GM23338 (cell line): Measurements from ENCODE around the gene CAMTA1. TPM values are rescaled to one million over a fixed set of nuclear protein-coding genes. Genes with fewer than 3 reads are reported as not detected.

Experiments
- ATAC-seq: fragments of 200-7000 bp; cut with Tn5 transposase; 3 replicates; pipeline ENCODE4 v1.9.1; 2020
- DNase-seq: peaks from one replicate; pipeline ENCODE4 v3.0.0-alpha.2; 2015; ENCODE audit warnings: low spot score
- H2AFZ ChIP-seq: fragments of 200-600 bp; sonication (generic); 2 replicates; pipeline ENCODE4 v1.8.0; 2016; ENCODE audit warnings: antibody characterized with exemption, mild to moderate bottlenecking, moderate library complexity
- H3F3A ChIP-seq: fragments of 200-600 bp; sonication (generic); replicated peaks from 2 replicates; pipeline ENCODE4 v1.8.0; 2017; ENCODE audit warnings: antibody characterized with exemption, mixed run types, low read depth
- H3K27ac ChIP-seq: fragments of 200-600 bp; sonication (generic); 2 replicates; pipeline ENCODE4 v1.6.1; 2016; ENCODE audit warnings: low read depth
- H3K27me3 ChIP-seq: fragments of 200-600 bp; sonication (generic); 2 replicates; pipeline ENCODE4 v1.8.0; 2016; ENCODE audit warnings: mild to moderate bottlenecking, mixed run types, moderate library complexity; ENCODE audit not compliant: insufficient read depth
- H3K36me3 ChIP-seq: fragments of 200-600 bp; sonication (generic); 2 replicates; pipeline ENCODE4 v1.8.0; 2016; ENCODE audit warnings: mild to moderate bottlenecking; ENCODE audit not compliant: insufficient read depth
- H3K4me1 ChIP-seq: fragments of 200-600 bp; sonication (generic); 2 replicates; pipeline ENCODE4 v1.8.0; 2016; ENCODE audit warnings: mild to moderate bottlenecking, moderate library complexity; ENCODE audit not compliant: insufficient read depth
- H3K4me2 ChIP-seq: fragments of 200-600 bp; sonication (generic); 2 replicates; pipeline ENCODE4 v1.7.1; 2017; ENCODE audit warnings: mixed run types
- H3K4me3 ChIP-seq: fragments of 200-600 bp; sonication (generic); 2 replicates; pipeline ENCODE4 v1.6.1; 2016; ENCODE audit warnings: mixed run types
- H3K79me2 ChIP-seq: fragments of 200-600 bp; sonication (generic); replicated peaks from 2 replicates; pipeline ENCODE4 v1.8.0; 2017; ENCODE audit warnings: mild to moderate bottlenecking; ENCODE audit not compliant: insufficient read depth
- H3K9me2 ChIP-seq: fragments of 200-600 bp; sonication (generic); 2 replicates; pipeline ENCODE4 v1.8.0; 2017; ENCODE audit not compliant: insufficient read depth
- H4K20me1 ChIP-seq: fragments of 200-600 bp; sonication (generic); replicated peaks from 2 replicates; pipeline ENCODE4 v1.8.0; 2017; ENCODE audit warnings: mild to moderate bottlenecking; ENCODE audit not compliant: insufficient read depth
- H3K27ac Mint-ChIP-seq: 2 replicates; pipeline ENCODE4 v1.8.0; 2020; ENCODE audit warnings: inconsistent platforms, mild to moderate bottlenecking, moderate library complexity, mixed read lengths
- H3K27me3 Mint-ChIP-seq: 3 replicates; pipeline ENCODE4 v1.8.0; 2022; ENCODE audit warnings: low read depth, mild to moderate bottlenecking, moderate library complexity, mixed read lengths, inconsistent platforms; ENCODE audit not compliant: insufficient read depth, poor library complexity
- H3K36me3 Mint-ChIP-seq: 3 replicates; pipeline ENCODE4 v1.8.0; 2021; ENCODE audit warnings: low read depth, mild to moderate bottlenecking, inconsistent platforms, moderate library complexity, mixed read lengths
- H3K4me1 Mint-ChIP-seq: 3 replicates; pipeline ENCODE4 v1.8.0; 2020; ENCODE audit warnings: mild to moderate bottlenecking, inconsistent platforms, mixed read lengths
- H3K4me3 Mint-ChIP-seq: 3 replicates; pipeline ENCODE4 v1.8.0; 2021; ENCODE audit warnings: moderate library complexity, mild to moderate bottlenecking, inconsistent platforms, mixed read lengths
- H3K9me3 Mint-ChIP-seq: 3 replicates; pipeline ENCODE4 v1.8.0; 2020; ENCODE audit warnings: moderate library complexity, mild to moderate bottlenecking, inconsistent platforms, mixed read lengths
- ETS1 ChIP-seq: IDR thresholded peaks from 2 replicates; pipeline ENCODE4 v1.6.1; 2016; ENCODE audit warnings: antibody characterized with exemption
- POLR2AphosphoS5 ChIP-seq: IDR thresholded peaks from 2 replicates; pipeline ENCODE4 v1.6.1; 2016; ENCODE audit warnings: antibody characterized with exemption, low read depth
- REST ChIP-seq: IDR thresholded peaks from one replicate; pipeline ENCODE4 v1.6.1; 2018; ENCODE audit warnings: antibody characterized with exemption; ENCODE audit not compliant: unreplicated experiment
- polyA plus RNA-seq: library from polyadenylated mRNA; unstranded; fragments of >200 nt; fragmentation: Nextera tagmentation; extraction: Ambion mirVana; gene quantifications from 2 replicates; pipeline ENCODE4 v1.2.1, GENCODE V29; 2016
- total RNA-seq: library from RNA; depleted of rRNA; stranded (reverse); fragments of >200 nt; shearing (Covaris generic); gene quantifications from 2 replicates; pipeline ENCODE4 v1.2.3, GENCODE V29; 2014
- TF ChIP-seq, protein P1 (sequence below), 2 experiments: fragments of 200-600 bp in 1 of 2; sonication (generic) in 1 of 2; conservative IDR thresholded peaks; 2 replicates each; pipeline versions ENCODE4 v1.5.1 to v1.6.1; 2016 to 2017; ENCODE audit warnings: antibody characterized with exemption in 2 of 2, low read depth in 2 of 2, mild to moderate bottlenecking in 2 of 2, moderate library complexity in 1 of 2

Gene CAMTA1
- total and polyA plus RNA-seq, 2 experiments from 2014 or later, result 115 to 519 TPM

DNA sequence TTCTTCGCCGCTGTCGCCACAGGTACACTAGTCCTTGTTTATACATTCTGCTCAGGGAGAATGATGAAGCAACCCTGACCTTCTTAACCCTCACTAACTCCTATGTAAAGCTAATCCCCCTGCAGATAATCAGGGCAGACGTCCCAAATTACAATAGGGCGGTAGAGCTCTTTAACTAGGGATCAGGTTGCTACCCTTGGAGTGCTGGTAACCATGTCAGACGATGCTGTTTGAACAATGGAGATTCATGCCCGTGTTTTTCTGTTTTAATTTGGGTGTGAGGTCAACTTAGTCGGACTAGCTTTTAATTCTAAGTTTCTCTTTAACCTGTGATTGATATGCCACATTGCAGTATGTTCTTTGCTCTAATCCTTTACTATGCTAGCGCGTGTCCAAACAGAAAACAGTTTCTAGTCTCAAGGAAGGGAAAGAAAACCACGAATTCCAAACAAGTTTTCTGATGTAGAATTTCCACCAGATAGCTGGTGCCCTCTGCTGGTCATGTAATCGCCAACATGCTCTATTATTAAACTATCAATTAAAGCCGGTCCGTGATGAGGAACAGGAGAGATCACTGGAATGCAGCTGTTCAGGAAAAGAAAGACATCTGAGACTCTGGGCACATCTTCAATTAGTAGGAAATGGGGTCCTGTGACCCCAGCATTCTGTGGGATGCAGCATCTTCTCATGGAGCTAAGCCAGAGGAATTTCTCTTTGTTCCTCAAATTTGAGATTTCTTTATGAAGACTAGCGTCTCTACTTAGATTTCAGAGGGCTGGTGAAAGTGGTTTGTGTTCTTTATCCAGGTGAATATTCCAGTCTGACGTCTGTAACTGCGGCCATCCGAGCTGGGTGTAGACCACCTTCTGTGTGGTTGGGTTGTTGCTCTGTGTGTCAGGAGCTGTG lies 967.5 kb downstream of the CAMTA1 start:
- Histone ChIP-seq H3K4me3 (peak overlapping the region; percentile 19; the same call in 1 of the 2 replicates), H3F3A (no peaks in the 10 kb centered on the region), H3K27me3 (no peaks in the 10 kb centered on the region), H3K79me2 (no peaks in the 10 kb centered on the region), H3K9me2 (no peaks in the 10 kb centered on the region), H3K4me2 (peak overlapping the region; percentile 48), H3K27ac (no peak overlapping the region), H3K4me1 (peaks cover 11% of the 10 kb centered on the region), H2AFZ (no peak overlapping the region), H4K20me1 (no peaks in the 10 kb centered on the region), H3K36me3 (no peaks in the 10 kb centered on the region)
- H3K4me1 Mint-ChIP-seq, result peaks cover 26% of the 10 kb centered on the region
- no peaks in the 10 kb centered on the region for H3K9me3 Mint-ChIP-seq
- ATAC-seq (peak; percentile 96), DNase-seq (peak; percentile 90)
- H3K27me3 Mint-ChIP-seq, result no peaks in the 10 kb centered on the region
- H3K27ac Mint-ChIP-seq, result peak overlapping the region; percentile 83
- no peak for TF ChIP-seq ETS1
- TF ChIP-seq, protein P1, sequence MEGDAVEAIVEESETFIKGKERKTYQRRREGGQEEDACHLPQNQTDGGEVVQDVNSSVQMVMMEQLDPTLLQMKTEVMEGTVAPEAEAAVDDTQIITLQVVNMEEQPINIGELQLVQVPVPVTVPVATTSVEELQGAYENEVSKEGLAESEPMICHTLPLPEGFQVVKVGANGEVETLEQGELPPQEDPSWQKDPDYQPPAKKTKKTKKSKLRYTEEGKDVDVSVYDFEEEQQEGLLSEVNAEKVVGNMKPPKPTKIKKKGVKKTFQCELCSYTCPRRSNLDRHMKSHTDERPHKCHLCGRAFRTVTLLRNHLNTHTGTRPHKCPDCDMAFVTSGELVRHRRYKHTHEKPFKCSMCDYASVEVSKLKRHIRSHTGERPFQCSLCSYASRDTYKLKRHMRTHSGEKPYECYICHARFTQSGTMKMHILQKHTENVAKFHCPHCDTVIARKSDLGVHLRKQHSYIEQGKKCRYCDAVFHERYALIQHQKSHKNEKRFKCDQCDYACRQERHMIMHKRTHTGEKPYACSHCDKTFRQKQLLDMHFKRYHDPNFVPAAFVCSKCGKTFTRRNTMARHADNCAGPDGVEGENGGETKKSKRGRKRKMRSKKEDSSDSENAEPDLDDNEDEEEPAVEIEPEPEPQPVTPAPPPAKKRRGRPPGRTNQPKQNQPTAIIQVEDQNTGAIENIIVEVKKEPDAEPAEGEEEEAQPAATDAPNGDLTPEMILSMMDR (conservative IDR thresholded peaks at IDR 0.05; ENCODE audit: low read depth in 2 of 2), result peak; percentile 79 to 88
- H3K36me3 Mint-ChIP-seq, result no peaks in the 10 kb centered on the region; the same call in 2 of the 3 replicates
- H3K4me3 Mint-ChIP-seq, result peak overlapping the region; percentile 69

GRCh38 chr1:7753641-7754040 lies 968.4 kb downstream of the CAMTA1 start:
- H4K20me1 ChIP-seq, result no peaks in the 10 kb centered on the region
- H3K79me2 ChIP-seq, result no peaks in the 10 kb centered on the region
- H2AFZ ChIP-seq, result no peak overlapping the region
- DNase-seq (no peak), ATAC-seq (no peak)
- Mint-ChIP-seq H3K27ac (no peak overlapping the region), H3K36me3 (no peaks in the 10 kb centered on the region), H3K4me1 (peaks cover 26% of the 10 kb centered on the region), H3K9me3 (no peaks in the 10 kb centered on the region), H3K27me3 (no peaks in the 10 kb centered on the region), H3K4me3 (no peak overlapping the region)
- peaks cover 11% of the 10 kb centered on the region for H3K4me1 ChIP-seq
- no peaks in the 10 kb centered on the region for H3K9me2 ChIP-seq
- no peaks in the 10 kb centered on the region for H3K27me3 ChIP-seq
- no peak overlapping the region for H3K4me3 ChIP-seq
- no peaks in the 10 kb centered on the region for H3K36me3 ChIP-seq
- no peak for TF ChIP-seq REST
- no peak for TF ChIP-seq POLR2AphosphoS5
- no peak overlapping the region for H3K4me2 ChIP-seq
- H3F3A ChIP-seq, result no peaks in the 10 kb centered on the region
- no peak overlapping the region for H3K27ac ChIP-seq
